Measurements from ENCODE around the gene SERINC2. TPM values are rescaled to one million over a fixed set of nuclear protein-coding genes. Genes with fewer than 3 reads are reported as not detected.

Gene SERINC2
- under 1 TPM in 1 of 2 experiments, not detected in 1; 0.16 TPM for total RNA-seq

DNA sequence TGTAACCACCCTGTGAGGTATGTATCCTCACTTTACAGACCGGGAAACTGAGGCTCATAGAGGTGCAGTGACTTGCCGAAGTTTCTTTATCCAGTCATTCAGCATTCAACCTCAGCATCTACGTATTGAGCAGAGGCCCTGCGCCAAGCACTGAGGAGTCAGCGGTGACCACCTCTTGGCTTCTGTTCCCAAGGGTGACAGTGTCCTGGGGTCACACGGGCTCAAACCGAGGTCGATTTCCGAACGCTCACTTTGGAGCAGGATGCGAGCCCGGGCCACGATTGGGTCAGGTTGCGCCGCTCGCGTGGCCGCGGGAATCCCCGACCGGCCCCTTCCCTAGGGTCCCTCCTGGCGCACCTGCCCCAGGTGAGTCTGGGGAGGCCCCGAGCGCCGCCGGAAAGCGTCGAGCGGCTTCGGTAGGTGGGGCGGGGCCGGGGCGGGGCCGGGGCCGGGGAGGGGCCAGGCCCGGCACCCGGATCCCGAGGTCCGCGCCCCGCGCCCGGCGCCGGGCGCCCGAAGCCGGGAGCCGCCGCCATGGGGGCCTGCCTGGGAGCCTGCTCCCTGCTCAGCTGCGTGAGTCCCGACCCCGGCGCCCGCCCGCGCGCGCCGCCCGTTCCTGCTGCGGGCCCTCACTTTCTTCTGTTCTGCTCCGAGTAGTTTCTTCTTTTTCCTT is at the start of gene SERINC2:
Gene SERINC2 (plus strand): TSS at position 482 of the 673 bp plus-strand sequence. CDS start 53 bp downstream, at position 535.
- ChIA-PET POLR2A (no interaction called here), CTCF (interaction anchor here (2.6 kb wide), 1 partner anchor 19 kb away, joined by 13 read pairs; no protein-coding TSS in a partner anchor)
- Mint-ChIP-seq H3K27ac (no peak within 1 kb of the TSS), H3K4me1 (ENCODE audit: low read depth) (peaks cover 3% of the 10 kb centered on the region), H3K4me3 (peak within 1 kb of the TSS; percentile 67), H3K36me3 (ENCODE audit: low read depth) (no peaks in the 10 kb centered on the region), H3K9me3 (no peaks in the 10 kb centered on the region), H3K27me3 (peaks cover 50% of the 10 kb centered on the region)
- intact Hi-C loops (cut with micrococcal nuclease), result no loop called here
- ATAC-seq (peak; percentile 76), DNase-seq (peak; percentile 4)
- TF ChIP-seq, protein P1, sequence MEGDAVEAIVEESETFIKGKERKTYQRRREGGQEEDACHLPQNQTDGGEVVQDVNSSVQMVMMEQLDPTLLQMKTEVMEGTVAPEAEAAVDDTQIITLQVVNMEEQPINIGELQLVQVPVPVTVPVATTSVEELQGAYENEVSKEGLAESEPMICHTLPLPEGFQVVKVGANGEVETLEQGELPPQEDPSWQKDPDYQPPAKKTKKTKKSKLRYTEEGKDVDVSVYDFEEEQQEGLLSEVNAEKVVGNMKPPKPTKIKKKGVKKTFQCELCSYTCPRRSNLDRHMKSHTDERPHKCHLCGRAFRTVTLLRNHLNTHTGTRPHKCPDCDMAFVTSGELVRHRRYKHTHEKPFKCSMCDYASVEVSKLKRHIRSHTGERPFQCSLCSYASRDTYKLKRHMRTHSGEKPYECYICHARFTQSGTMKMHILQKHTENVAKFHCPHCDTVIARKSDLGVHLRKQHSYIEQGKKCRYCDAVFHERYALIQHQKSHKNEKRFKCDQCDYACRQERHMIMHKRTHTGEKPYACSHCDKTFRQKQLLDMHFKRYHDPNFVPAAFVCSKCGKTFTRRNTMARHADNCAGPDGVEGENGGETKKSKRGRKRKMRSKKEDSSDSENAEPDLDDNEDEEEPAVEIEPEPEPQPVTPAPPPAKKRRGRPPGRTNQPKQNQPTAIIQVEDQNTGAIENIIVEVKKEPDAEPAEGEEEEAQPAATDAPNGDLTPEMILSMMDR (IDR thresholded peaks at IDR 0.05), result no peak

DNA sequence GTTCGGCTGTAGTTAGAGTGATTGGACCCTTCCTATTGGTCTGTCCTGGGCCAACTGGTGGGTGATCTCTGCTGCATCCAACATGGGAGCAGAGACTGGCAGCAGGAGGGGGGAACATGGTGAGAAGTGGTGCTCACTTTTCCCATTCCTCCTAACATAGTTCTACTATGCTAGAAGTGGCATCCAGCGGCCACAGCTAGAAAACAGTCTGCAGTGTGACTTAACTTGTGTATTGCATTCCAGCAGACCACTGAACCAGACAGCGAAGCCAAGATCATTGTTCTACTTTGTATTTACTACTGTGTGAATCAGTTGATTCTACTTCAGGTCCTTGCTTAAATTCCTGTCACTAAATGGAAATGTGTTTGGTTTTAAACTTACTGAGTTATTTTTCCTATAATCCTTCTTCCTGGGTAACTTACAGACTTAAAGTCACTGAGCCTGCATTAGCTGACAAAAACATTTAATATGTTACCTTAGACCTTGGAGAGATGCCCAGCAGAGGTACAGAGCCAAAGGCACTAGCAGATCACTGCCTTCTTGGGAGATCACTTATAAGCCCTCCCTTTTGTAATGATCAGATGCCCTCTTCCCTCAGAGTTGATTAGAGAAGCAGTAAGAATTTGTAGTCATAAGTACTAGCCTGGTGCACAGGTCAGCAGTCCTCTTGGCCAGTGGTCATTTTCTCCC is 48.3 kb upstream of the SERINC2 start:
- TF ChIP-seq, protein P1 (IDR thresholded peaks at IDR 0.05), result no peak
- H3K4me1 Mint-ChIP-seq (ENCODE audit: low read depth), result no peaks in the 10 kb centered on the region
- DNase-seq (no peak), ATAC-seq (no peak)
- ChIA-PET POLR2A (no interaction called here), CTCF (no interaction called here)
- H3K27ac Mint-ChIP-seq, result no peak overlapping the region
- H3K27me3 Mint-ChIP-seq, result no peaks in the 10 kb centered on the region
- peaks cover 18% of the 10 kb centered on the region for H3K36me3 Mint-ChIP-seq (ENCODE audit: low read depth)
- no peak overlapping the region for H3K4me3 Mint-ChIP-seq
- H3K9me3 Mint-ChIP-seq, result no peaks in the 10 kb centered on the region
- intact Hi-C loops (cut with micrococcal nuclease), result no loop called here

DNA sequence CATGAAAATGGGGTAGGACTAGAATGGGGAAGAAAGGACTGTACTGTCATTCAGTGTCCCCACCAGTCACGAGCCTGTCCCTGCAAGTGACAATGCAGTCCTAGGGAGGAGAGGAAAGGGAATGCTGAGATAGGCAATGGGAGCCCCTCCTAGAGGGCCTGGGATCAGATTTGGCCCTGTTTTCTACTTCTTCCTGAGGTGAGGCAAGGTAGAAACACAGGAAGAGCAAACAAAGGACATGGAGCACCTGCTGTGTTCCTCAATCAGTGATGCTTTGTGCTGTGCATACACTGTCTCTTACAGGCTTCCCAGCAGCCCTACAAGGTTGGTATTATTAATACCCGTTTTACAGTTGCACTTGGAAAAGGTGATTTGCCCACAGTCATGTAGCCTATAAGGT is 46.2 kb upstream of the SERINC2 start:
- intact Hi-C loops (cut with micrococcal nuclease), result no loop called here
- TF ChIP-seq, protein P1 (IDR thresholded peaks at IDR 0.05), result no peak
- Mint-ChIP-seq H3K36me3 (ENCODE audit: low read depth) (peaks cover 15% of the 10 kb centered on the region), H3K27me3 (no peaks in the 10 kb centered on the region), H3K4me3 (no peak overlapping the region), H3K9me3 (no peaks in the 10 kb centered on the region), H3K4me1 (ENCODE audit: low read depth) (no peaks in the 10 kb centered on the region), H3K27ac (no peak overlapping the region)
- DNase-seq (no peak), ATAC-seq (no peak)
- ChIA-PET POLR2A (no interaction called here), CTCF (no interaction called here)

DNA sequence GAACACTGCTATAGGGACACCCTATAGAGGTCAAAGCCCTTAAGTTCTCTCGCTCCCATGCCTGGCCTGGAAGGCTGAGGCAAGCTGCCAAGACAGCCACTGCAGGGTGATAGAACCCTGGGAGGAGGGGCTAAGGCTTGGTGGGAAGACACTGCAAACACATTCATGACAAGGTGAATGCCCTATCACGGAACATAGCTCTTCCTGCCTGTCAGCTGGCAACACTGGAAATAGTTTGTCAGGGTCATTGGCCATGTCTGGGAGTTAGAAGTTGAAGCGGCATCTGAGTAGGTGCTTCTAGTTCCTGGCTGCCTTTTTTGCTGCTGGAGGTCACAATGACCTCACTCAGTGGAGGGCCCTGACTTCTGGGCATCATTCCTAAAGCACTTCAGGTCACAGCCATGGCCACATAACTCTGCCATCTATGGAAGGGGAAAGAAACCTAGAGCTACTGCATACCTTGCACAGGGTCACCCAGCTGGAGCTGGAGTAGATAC is 44.4 kb upstream of the SERINC2 start:
- DNase-seq, result no peak
- ATAC-seq, result no peak
- peaks cover 6% of the 10 kb centered on the region for H3K4me1 Mint-ChIP-seq (ENCODE audit: low read depth)
- no peaks in the 10 kb centered on the region for H3K27me3 Mint-ChIP-seq
- no peak overlapping the region for H3K27ac Mint-ChIP-seq
- ChIA-PET CTCF (interaction anchor here (0.5 kb wide), 1 partner anchor 216 kb away, joined by 4 read pairs; no protein-coding TSS in a partner anchor), POLR2A (no interaction called here)
- no peak overlapping the region for H3K4me3 Mint-ChIP-seq
- intact Hi-C loops (cut with micrococcal nuclease), result no loop called here
- peaks cover 15% of the 10 kb centered on the region for H3K36me3 Mint-ChIP-seq (ENCODE audit: low read depth)
- no peaks in the 10 kb centered on the region for H3K9me3 Mint-ChIP-seq
- TF ChIP-seq, protein P1 (IDR thresholded peaks at IDR 0.05), result no peak

DNA sequence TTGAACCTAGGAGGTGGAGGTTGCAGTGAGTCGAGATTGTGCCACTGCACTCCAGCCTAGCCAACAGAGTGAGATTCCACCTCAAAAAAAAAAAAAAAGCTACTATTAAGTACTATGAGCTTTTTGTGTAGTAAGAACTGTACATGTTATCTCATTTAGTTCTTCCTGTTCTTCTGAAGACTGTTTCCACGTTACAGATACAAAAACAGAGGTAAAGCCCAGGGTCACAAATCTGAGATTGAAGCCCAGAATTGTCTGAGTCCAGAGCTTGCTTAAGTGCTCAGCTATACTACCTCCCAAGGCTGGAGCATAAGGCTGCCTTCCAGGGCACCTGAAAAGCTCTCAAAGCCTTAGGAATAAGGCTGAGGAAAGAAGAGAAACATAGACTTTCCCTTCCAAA is 43.0 kb upstream of the SERINC2 start:
- ChIA-PET CTCF (interaction anchor here (1.0 to 4.7 kb wide), 2 partner anchors 25 to 179 kb away, joined by 4 to 33 read pairs; no protein-coding TSS in a partner anchor), POLR2A (no interaction called here)
- DNase-seq, result no peak
- no peak overlapping the region for H3K27ac Mint-ChIP-seq
- no peaks in the 10 kb centered on the region for H3K27me3 Mint-ChIP-seq
- intact Hi-C loops (cut with micrococcal nuclease), result no loop called here
- H3K36me3 Mint-ChIP-seq (ENCODE audit: low read depth), result peaks cover 9% of the 10 kb centered on the region
- H3K4me1 Mint-ChIP-seq (ENCODE audit: low read depth), result peaks cover 9% of the 10 kb centered on the region
- TF ChIP-seq, protein P1 (IDR thresholded peaks at IDR 0.05), result no peak
- no peaks in the 10 kb centered on the region for H3K9me3 Mint-ChIP-seq
- no peak for ATAC-seq
- no peak overlapping the region for H3K4me3 Mint-ChIP-seq

Measured in activated CD8-positive, alpha-beta T cell treated with anti-CD3 and anti-CD28 coated beads for 36 hours (primary cell).